Activated naive CD4-positive, alpha-beta T cell treated with anti-CD3 and anti-CD28 coated beads for 36 hours (primary cell): Measurements from ENCODE around the gene MTAP. TPM values are rescaled to one million over a fixed set of nuclear protein-coding genes. Genes with fewer than 3 reads are reported as not detected.

Experiments used
- CTCF ChIA-PET: fragments of 350-600 bp; sonication (Branson Sonifier 250); formaldehyde crosslinking; loops from one replicate; lab custom pipeline; 2021; ENCODE audit warnings: antibody characterized with exemption; lab: Charles Lee
- DNase-seq: peaks from one replicate; pipeline ENCODE4 v3.0.0-alpha.2; 2020
- H3K27ac Mint-ChIP-seq: one replicate; pipeline ENCODE4 v1.8.0; 2021; ENCODE audit warnings: mild to moderate bottlenecking, mixed read lengths
- H3K27me3 Mint-ChIP-seq: one replicate; pipeline ENCODE4 v1.8.0; 2021; ENCODE audit warnings: low read depth, mixed read lengths
- H3K36me3 Mint-ChIP-seq: one replicate; pipeline ENCODE4 v1.8.0; 2021; ENCODE audit warnings: low read depth, mixed read lengths
- H3K4me1 Mint-ChIP-seq: one replicate; pipeline ENCODE4 v1.8.0; 2021; ENCODE audit warnings: low read depth, mixed read lengths
- H3K4me3 Mint-ChIP-seq: one replicate; pipeline ENCODE4 v1.8.0; 2021; ENCODE audit warnings: mild to moderate bottlenecking, moderate library complexity, mixed read lengths
- H3K9me3 Mint-ChIP-seq: one replicate; pipeline ENCODE4 v1.8.0; 2021; ENCODE audit warnings: mixed read lengths
- intact Hi-C: fragments of 100-400 bp; cut with micrococcal nuclease; formaldehyde crosslinking; loops from one replicate; pipeline ENCODE4 v1.15.1; 2023
- total RNA-seq, 2 experiments: library from RNA; stranded (reverse); gene quantifications; one replicate each; pipeline ENCODE4 v1.2.3, GENCODE V29; 2021

Gene MTAP
- total RNA-seq, 2 experiments from 2014 or later: 59.0 to 66.4 TPM

DNA sequence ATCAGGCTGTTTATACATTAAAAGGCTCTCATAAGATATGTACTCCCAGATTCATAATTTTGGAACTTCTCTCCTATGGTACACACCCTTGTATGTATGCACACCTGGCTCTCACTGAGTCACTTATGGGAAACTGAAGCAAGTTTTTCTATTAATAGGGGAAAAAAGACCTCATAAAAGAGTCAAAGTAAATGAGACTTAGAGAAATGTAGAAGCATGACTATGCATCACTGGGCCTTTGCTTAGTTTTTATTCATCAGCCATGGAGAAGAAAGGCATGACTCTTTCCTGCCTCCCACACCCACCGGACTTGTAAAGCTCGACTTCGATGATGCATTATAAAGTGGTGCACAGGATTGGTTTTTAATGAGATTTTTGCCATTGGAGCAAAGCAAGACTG lies 28.2 kb downstream of the MTAP start:
- intact Hi-C loops: loop anchor here (5.0 to 10.0 kb wide), 2 partner anchors 412 to 1516 kb away; no protein-coding TSS in a partner anchor
- Mint-ChIP-seq H3K4me1 (peaks cover 52% of the 10 kb centered on the region), H3K36me3 (peaks cover 65% of the 10 kb centered on the region), H3K27me3 (no peaks in the 10 kb centered on the region), H3K4me3 (no peak overlapping the region), H3K27ac (peak overlapping the region; percentile 57), H3K9me3 (no peaks in the 10 kb centered on the region)
- peak; percentile 50 for DNase-seq
- CTCF ChIA-PET: interaction anchor here (0.5 to 1.5 kb wide), 4 partner anchors 17 to 207 kb away, joined by 3 to 7 read pairs (median 3); no protein-coding TSS in a partner anchor

DNA sequence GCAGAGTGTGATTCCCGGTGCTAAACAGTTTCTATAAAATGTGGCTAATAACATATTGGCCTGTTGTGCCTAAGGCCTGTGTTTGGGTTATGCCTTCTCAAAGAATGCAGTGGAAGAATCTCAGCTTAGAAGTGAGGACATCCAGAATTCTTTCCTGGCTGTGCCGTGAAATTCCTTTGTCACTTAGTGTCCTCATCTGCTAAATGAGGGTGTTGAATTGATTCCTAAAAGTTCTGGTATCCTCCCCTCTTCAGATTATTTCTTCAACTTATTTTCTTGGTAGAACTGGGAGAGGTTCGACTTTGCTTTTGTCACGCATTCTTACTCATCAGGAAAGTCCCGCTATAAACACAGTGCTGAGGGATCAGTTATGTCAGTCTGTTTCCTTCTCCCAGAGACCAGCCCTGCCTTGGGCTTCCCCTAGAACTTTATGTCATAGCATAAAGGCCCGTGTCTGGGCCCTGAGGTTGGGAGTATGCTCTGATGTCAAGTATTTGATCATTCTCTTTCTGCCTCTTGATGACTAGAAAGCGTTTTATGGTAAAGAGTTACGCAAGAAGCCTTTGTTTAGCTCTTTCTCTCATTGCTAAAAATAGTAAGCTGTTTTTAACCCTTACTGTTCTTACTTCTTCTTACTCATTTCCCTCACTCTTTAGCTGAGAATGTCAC lies 29.5 kb downstream of the MTAP start:
- no peaks in the 10 kb centered on the region for H3K27me3 Mint-ChIP-seq
- H3K9me3 Mint-ChIP-seq: no peaks in the 10 kb centered on the region
- peaks cover 74% of the 10 kb centered on the region for H3K36me3 Mint-ChIP-seq
- no peak overlapping the region for H3K4me3 Mint-ChIP-seq
- H3K4me1 Mint-ChIP-seq: peaks cover 64% of the 10 kb centered on the region
- peak; percentile 83 for DNase-seq
- intact Hi-C loops: loop anchor here (1.0 to 10.0 kb wide), 12 partner anchors 22 to 1517 kb away; partner anchors contain the start of gene MTAP
- CTCF ChIA-PET: interaction anchor here (1.4 to 1.5 kb wide), 2 partner anchors 18 to 176 kb away, joined by 3 to 7 read pairs; no protein-coding TSS in a partner anchor
- H3K27ac Mint-ChIP-seq: peak overlapping the region; percentile 77

DNA sequence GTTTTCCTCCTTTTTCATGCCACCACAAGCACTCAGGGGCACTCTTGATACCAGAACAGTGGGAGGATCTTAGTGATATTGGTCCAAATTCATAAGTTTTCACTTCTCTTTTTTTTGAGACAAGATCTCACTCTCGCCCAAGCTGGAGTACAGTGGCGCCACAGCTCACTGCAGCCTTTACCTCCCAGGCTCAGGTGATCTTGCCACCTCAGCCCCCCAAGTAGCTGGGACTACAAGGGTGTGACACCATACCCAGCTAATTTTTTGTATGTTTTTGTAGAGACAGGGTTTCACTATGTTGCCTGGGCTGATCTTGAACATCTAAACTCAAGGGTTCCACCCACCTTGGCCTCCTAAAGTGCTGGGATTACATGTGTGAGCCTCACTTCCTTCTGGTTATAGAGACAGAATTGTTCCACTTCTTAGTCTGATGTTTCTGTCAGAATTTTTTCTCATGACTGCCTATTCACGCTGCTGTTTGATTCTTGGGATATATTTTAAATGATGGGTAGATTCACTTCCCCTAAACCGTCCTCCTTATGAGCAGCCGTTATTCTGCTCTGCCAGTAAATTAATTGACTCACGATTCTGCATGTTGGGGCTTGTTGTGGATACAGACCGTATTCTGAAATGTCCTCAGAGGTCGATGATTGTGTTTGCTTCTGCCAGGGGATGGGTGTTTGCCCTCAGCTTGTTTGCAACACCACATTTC lies 30.8 kb downstream of the MTAP start:
- peaks cover 77% of the 10 kb centered on the region for H3K36me3 Mint-ChIP-seq
- H3K27ac Mint-ChIP-seq: peak overlapping the region; percentile 77
- peaks cover 73% of the 10 kb centered on the region for H3K4me1 Mint-ChIP-seq
- no peaks in the 10 kb centered on the region for H3K27me3 Mint-ChIP-seq
- H3K4me3 Mint-ChIP-seq: no peak overlapping the region
- no peak for DNase-seq
- CTCF ChIA-PET: interaction anchor here (3.0 kb wide), 1 partner anchor 20 kb away, joined by 8 read pairs; no protein-coding TSS in a partner anchor
- intact Hi-C loops: loop anchor here (2.0 to 10.0 kb wide), 3 partner anchors 30 to 1518 kb away; partner anchors contain the start of gene MTAP
- H3K9me3 Mint-ChIP-seq: no peaks in the 10 kb centered on the region

DNA sequence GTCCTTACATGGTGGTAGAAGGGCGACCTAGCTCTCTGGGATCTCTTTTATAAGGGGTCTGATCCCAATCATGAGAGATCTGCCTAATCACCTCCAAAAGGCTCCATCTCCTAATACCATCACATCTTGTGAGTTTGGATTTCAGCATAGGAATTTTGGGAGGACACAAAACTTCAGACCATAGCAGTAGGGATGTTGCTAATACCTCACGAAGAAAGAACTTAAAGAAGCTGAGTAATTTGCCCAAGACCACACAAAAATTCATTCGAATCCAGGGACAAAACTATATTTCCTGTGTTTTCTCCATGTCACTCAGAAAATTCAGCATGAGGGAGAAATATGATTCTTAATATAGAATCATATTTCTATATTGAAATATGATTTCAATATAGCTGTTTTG lies 32.7 kb downstream of the MTAP start:
- H3K27me3 Mint-ChIP-seq: no peaks in the 10 kb centered on the region
- CTCF ChIA-PET: interaction anchor here (2.0 to 3.0 kb wide), 2 partner anchors 22 to 202 kb away, joined by 5 to 8 read pairs; no protein-coding TSS in a partner anchor
- no peaks in the 10 kb centered on the region for H3K9me3 Mint-ChIP-seq
- no peak for DNase-seq
- no peak overlapping the region for H3K27ac Mint-ChIP-seq
- no peak overlapping the region for H3K4me3 Mint-ChIP-seq
- intact Hi-C loops: loop anchor here (10.0 kb wide), 1 partner anchor 1520 kb away; no protein-coding TSS in a partner anchor
- peaks cover 60% of the 10 kb centered on the region for H3K4me1 Mint-ChIP-seq
- peaks cover 83% of the 10 kb centered on the region for H3K36me3 Mint-ChIP-seq

DNA sequence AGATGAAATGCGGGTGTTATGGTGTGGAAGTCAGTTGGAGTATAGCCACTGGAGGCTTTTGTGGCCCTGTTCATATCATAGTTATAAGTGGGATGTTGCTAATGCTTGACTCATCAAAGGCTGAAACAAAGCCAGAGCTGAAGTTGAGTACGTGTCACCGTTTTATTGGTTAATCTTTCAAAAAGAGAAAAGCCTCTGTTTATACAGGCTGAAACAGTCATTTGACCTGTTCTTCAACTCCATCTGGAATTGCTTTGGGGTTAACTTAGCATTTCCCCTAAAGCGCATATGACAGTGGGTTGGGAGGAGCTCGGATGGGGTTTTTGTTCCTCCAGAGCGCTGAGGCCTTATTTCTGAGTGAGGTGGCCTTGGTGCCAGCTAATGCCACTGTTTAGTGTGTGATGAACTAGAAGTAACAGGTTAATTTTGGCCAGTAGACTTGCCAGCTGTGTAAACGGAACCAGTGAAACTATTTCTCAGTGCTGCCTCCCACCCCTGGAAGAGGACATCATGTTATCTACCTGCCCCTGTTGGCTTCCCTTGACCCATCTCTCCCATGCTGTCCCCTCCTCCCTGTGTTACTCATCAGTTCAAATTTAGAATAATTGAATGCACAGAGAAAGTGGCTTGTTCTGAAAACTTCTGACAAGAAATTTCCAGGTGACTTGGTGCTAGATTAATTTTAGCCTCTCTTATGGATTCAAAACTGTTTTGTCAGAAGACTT lies 34.2 kb downstream of the MTAP start:
- CTCF ChIA-PET: interaction anchor here (1.4 to 3.0 kb wide), 3 partner anchors 24 to 201 kb away, joined by 3 to 8 read pairs (median 5); no protein-coding TSS in a partner anchor

DNA sequence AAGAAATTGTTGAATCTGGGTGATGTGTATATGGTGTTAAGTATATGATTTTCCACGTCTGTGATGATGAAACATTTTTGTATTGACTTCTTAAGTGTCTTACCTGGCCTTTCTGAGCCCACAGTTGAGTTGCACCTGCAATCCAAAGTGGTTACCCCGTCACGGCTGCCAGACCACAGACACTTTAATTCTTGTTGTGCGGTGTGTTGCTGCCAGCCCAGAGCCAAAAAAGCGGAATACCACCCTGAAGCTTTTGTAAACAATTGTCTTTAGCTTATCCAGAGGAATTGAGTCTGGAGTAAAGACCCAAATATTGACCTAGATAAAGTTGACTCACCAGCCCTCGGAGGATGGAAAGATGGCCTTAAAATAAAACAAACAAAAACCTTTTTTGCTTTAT lies 35.1 kb downstream of the MTAP start:
- CTCF ChIA-PET: no interaction called here
- H3K9me3 Mint-ChIP-seq: no peaks in the 10 kb centered on the region
- no peak overlapping the region for H3K27ac Mint-ChIP-seq
- H3K27me3 Mint-ChIP-seq: no peaks in the 10 kb centered on the region
- no peak overlapping the region for H3K4me3 Mint-ChIP-seq
- intact Hi-C loops: loop anchor here (10.0 kb wide), 1 partner anchor 1523 kb away; no protein-coding TSS in a partner anchor
- peaks cover 85% of the 10 kb centered on the region for H3K36me3 Mint-ChIP-seq
- DNase-seq: no peak
- H3K4me1 Mint-ChIP-seq: peaks cover 37% of the 10 kb centered on the region

More for the DNA sequence above, 34.2 kb downstream of the MTAP start:
- Mint-ChIP-seq H3K27ac (peak overlapping the region; percentile 15), H3K9me3 (no peaks in the 10 kb centered on the region), H3K4me3 (no peak overlapping the region), H3K36me3 (peaks cover 85% of the 10 kb centered on the region), H3K4me1 (peaks cover 45% of the 10 kb centered on the region), H3K27me3 (no peaks in the 10 kb centered on the region)
- intact Hi-C loops: loop anchor here (10.0 kb wide), 1 partner anchor 1522 kb away; no protein-coding TSS in a partner anchor
- peak; percentile 40 for DNase-seq

DNA sequence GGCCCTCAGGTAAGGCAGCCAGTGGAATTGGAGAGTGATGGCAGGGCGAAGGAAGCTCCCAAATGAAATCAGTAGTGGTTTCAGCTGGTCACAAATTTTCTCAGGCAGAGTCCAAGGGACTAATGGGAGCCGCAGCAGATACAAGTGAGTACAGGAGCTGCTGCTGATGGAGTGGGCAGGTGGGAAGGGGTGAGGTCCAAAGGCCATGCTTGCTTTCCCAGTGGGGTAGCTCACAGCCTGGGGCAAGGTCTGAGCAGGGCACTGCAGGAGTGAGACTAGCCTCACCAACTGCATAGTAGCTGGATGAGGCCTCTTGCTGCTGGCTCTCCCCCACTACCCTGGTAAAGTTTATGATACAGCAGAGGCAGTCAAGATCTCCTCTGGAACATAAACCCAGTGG lies 38.2 kb downstream of the MTAP start:
- intact Hi-C loops: no loop called here
- DNase-seq: no peak
- Mint-ChIP-seq H3K27me3 (no peaks in the 10 kb centered on the region), H3K36me3 (peaks cover 85% of the 10 kb centered on the region), H3K27ac (no peak overlapping the region), H3K4me3 (no peak overlapping the region), H3K4me1 (peaks cover 22% of the 10 kb centered on the region), H3K9me3 (peaks cover 22% of the 10 kb centered on the region)
- CTCF ChIA-PET: interaction anchor here (0.9 to 1.1 kb wide), 2 partner anchors 15 to 16 kb away, joined by 3 to 4 read pairs; no protein-coding TSS in a partner anchor

DNA sequence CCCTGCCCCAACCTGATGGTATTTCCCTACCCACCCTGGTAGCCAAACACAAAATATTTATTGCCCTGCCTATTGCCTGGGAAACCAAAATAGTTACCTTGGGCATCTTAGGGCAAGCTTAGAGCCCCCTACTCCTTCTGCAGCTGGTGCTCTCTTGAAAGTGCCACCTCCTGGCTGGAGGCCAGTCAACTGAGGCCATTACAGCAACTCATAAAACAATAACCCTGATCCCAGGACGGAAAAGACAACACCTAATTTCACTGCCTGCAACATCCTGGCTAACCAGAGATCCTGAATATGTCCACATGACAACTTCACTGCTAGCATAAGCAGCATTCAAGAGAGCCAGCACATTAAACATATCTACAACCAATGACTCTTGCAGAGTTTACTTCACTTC lies 38.7 kb downstream of the MTAP start:
- Mint-ChIP-seq H3K9me3 (peaks cover 27% of the 10 kb centered on the region), H3K36me3 (peaks cover 85% of the 10 kb centered on the region), H3K27me3 (no peaks in the 10 kb centered on the region), H3K27ac (no peak overlapping the region), H3K4me3 (no peak overlapping the region), H3K4me1 (peaks cover 17% of the 10 kb centered on the region)
- intact Hi-C loops: no loop called here
- no peak for DNase-seq
- CTCF ChIA-PET: interaction anchor here (0.9 to 1.1 kb wide), 2 partner anchors 15 kb away, joined by 3 to 4 read pairs; no protein-coding TSS in a partner anchor

DNA sequence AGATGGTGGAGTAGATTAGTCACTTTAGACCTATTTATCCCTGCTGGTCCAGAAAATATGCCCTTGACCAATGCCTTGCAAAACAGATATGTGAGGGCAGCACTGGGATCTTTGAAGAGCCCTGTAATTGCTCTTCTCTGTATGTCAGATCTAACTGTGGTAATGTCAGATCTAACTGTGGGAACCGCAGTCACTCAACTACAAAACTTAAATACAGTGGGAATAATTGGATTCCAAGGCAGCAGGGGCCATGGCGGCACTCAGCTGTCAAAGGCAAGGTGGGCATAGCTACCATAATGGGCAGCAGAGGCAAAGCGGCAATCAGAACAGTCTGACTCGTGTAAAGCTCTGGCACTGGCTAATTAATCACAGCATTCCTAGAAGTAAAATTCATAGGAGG lies 46.2 kb downstream of the MTAP start:
- CTCF ChIA-PET: interaction anchor here (1.3 kb wide), 1 partner anchor 35 kb away, joined by 4 read pairs; no protein-coding TSS in a partner anchor
- Mint-ChIP-seq H3K4me1 (peaks cover 5% of the 10 kb centered on the region), H3K27me3 (no peaks in the 10 kb centered on the region), H3K36me3 (peaks cover 75% of the 10 kb centered on the region), H3K27ac (no peak overlapping the region), H3K9me3 (peaks cover 42% of the 10 kb centered on the region), H3K4me3 (no peak overlapping the region)
- intact Hi-C loops: no loop called here
- DNase-seq: no peak

DNA sequence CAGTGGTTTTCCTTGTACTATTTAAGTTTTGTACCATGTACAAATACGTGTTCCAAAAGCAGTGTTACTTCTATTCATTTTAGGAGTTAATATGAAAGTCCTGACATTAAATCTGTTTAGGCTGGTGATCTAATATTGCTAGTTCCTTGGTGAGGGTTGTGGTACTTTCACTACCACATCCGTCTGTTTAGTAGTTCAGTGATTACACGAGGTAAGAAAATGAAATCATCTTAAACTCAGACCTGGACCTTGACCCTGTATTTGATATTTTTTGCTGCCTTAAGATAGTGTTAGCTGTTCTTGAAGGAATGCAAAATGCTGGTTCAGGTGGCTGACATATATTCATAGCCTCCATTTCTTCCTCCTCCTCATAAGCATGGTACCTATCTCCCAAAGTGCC lies 50.3 kb downstream of the MTAP start:
- H3K9me3 Mint-ChIP-seq: peaks cover 10% of the 10 kb centered on the region
- DNase-seq: no peak
- intact Hi-C loops: no loop called here
- CTCF ChIA-PET: no interaction called here
- no peak overlapping the region for H3K27ac Mint-ChIP-seq
- H3K27me3 Mint-ChIP-seq: no peaks in the 10 kb centered on the region
- H3K36me3 Mint-ChIP-seq: peaks cover 69% of the 10 kb centered on the region
- H3K4me1 Mint-ChIP-seq: peaks cover 5% of the 10 kb centered on the region
- H3K4me3 Mint-ChIP-seq: no peak overlapping the region

DNA sequence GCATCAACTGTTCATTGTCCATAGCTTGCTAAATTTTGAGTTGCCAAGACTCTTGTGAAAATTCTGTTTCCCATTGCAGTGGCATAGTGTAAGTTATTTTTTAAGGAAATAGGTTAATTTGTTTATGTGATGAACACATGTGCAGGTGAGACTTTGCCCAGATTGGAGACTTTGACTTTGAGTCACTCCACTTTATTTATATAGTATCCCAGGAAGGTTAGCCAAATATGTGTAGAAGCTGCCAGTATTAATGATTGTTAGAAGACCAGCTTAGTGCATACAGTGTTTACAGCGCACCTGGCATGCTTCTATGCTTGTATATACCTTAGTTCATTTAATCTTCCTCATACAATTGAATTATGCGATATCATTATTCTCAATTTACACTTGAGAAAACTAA lies 51.0 kb downstream of the MTAP start:
- H3K9me3 Mint-ChIP-seq: peaks cover 3% of the 10 kb centered on the region
- CTCF ChIA-PET: interaction anchor here (0.7 kb wide), 1 partner anchor 40 kb away, joined by 3 read pairs; no protein-coding TSS in a partner anchor
- H3K36me3 Mint-ChIP-seq: peaks cover 69% of the 10 kb centered on the region
- H3K27me3 Mint-ChIP-seq: no peaks in the 10 kb centered on the region
- H3K4me3 Mint-ChIP-seq: no peak overlapping the region
- H3K4me1 Mint-ChIP-seq: peaks cover 5% of the 10 kb centered on the region
- DNase-seq: no peak
- intact Hi-C loops: no loop called here
- H3K27ac Mint-ChIP-seq: no peak overlapping the region
